NCI-H2196 treated with DMSO at 0.1 percent for 48 hours (cell line): ENCODE measurements around the gene METTL21C.

Source experiments
- DNase-seq: peaks from one replicate; lab custom pipeline; 2025; ENCODE audit not compliant: unreplicated experiment; lab: John Stamatoyannopoulos, UW

The METTL21C gene

DNA sequence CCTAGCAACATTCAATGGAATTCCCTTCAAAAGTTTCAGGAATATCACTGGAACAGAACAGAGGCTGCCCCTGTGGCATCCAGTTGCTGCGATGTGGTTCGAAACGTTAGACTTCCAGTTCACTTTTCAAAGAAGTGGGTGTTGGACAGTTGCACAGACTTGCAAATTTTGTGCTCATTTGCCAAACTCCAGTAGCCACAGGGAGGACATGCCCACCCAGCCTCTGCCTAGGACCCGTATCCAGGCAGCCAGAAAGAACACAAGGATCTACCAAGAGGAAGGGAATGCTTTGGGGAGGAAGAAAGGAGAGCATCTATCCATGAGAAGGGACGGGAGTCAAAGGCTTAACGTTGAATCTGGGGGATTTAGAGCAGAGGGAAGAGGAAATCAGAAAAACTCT is at the start of gene METTL21C:
Gene METTL21C, minus strand, starts transcription at position 108 of the 400 bp plus-strand sequence. CDS start 546 bp downstream, outside the sequence.
- DNase-seq: no peak

DNA sequence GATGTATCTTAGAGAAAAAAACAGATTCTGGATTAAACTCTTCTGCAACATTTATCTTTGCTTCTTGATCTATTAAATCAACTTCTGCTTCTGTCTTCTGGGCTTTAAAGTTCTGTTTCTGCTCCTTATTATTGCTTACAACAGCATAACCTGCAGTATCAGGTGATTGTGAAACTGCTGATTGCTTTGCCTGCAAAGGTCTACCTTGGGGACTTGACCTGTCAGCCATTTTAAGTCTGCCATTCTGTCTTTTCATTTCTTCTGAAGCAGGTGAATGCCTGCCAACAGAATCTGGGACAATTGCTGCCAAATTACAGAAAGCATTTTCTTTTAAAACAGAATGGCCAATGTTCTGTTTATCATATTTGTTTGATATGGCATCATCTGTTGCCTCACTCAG is 47.7 kb upstream of the METTL21C start:
- DNase-seq: no peak

DNA sequence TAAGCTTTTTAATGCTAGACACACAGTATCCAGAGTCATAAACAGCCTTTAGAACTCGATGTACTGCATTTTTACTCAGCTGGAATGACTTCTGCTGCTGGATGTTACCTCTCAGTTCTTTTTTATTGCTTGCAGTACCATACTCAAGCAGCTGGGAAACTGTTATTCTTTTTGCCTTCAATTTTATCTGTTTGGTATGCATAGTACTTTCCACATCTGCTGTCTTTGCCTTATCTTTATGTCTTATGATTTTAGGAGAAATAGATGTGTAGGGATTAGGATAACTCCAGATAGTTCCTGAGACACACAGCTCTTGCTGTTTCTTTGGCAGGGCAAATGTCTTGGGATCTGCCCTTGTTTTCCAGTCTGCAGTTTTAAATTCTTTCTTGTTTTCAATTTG is 47.3 kb upstream of the METTL21C start:
- no peak for DNase-seq

DNA sequence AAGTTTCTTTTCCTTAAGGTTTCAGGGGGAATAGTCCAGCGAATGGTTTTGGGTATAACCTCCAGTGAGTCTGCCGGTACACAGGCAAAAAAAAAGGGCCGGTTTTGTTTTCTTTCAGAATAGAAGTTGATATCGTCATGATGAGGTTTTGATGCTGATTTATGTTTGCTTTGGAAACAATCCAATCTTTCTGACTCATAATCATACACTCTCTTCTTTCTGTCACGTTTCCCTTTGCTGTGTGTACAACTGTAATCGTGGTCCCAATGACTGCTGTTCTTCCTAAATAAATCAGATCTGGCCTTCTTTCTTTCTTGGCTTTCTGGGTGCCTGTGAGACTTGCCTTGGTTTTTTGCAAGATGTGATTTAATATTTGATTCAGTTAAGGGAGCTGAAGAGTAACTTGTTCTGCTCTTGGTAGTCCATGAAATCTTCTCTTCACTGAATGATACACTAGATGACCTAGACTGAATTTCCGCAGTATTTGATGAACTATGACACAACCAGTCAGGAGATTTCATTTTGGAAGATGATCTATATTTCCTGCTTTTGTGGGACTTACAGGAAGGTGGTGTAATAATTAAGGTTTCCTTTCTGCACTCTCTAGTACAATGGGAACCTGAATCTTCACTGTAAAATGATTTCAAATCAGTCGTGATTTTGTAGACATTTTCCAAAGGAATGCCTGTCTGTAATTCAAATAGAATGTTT is 34.9 kb upstream of the METTL21C start:
- no peak for DNase-seq

DNA sequence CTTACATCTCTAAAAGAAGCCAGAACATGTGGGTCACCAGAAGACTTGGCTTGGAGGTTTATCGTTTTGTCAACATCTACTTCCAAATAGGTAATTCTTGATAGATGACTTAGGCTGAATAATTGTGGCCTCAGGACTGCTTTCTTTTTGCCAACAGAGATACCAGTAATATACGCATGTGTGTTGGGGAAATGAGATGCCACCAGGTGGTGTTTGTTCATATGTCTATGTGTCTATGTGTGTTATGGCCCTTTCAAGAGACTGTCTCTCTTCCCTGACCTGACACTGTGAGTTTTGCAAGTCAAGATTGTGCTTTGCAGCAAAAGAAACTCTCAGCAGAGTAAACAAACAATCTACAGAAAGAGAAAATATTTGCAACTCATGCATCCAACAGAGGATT is 31.6 kb upstream of the METTL21C start:
- no peak for DNase-seq

DNA sequence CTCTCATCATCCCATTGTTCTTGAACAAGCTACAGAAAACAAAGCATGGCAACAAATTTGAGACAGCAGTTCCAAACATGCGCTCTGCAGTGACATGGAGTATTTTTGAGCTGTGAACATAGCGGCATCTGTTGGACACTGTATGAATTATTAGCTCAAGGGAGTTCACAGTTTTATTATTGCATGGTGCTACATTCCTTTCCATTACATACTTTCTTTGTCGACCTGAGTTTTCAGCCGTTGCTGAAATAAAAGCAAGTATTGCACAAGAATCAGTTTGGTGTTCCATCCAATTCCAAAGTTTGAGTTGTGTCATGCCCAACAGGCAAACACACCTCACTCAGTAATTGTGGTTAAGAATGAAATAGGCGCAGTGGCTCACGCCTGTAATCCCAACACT is 30.1 kb upstream of the METTL21C start:
- no peak for DNase-seq

DNA sequence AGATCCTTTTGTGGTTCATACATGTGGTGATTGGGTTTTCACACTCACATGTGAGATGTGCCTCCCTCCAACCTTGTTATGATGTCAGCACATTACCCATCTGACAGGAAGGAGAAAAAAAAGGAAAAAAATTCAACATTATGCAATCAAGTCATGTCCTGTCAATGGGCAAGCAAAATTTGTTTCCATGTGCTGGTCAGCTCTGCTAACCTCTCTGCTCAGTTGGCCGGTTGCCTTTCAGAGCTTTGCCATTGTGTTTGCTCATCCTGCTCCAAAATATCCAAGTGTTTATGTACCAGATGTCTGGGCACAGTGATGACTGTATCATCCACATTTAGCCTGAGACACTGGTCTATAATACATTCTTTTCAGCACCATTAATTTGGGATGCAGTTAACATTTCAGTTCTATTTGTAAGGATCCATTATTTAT is 27.0 kb upstream of the METTL21C start:
- no peak for DNase-seq

DNA sequence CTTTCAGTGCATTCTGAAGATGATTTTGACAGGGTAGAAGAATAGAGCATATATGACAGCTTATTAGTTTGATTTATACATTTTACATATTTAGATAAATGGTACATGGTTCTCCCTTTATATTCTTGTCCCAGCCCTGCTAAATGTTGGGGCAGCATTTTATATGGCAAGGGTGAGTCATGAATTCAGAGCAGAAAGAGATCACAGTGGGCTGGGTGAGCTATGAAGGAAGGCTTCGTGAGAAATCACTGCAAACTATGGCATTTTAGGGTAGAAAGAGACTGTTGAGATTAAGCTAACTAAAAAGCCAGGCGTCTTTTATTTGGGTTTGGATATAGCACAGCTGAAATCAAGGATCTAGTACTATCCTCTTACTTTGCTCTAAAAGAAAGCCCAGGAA is 23.9 kb upstream of the METTL21C start:
- DNase-seq: no peak

DNA sequence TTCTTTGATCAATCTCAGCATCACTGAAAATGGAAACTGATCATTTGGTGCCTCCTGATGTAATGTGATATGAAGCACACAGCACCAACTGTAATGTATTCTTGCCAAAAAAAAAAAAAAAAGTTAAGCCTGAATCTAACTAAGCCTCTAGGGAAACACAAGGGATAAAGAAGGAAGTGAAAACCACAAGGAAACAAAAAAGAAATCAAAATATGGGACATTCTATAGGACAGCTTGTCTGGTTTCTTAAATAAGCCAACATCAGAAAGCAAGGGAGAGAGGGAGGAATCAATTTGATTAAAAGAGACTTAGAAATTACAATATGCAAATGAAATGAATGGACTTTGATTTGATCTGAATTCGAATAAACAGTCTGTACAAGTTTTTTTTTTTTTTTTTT is 20.6 kb upstream of the METTL21C start:
- DNase-seq: no peak

DNA sequence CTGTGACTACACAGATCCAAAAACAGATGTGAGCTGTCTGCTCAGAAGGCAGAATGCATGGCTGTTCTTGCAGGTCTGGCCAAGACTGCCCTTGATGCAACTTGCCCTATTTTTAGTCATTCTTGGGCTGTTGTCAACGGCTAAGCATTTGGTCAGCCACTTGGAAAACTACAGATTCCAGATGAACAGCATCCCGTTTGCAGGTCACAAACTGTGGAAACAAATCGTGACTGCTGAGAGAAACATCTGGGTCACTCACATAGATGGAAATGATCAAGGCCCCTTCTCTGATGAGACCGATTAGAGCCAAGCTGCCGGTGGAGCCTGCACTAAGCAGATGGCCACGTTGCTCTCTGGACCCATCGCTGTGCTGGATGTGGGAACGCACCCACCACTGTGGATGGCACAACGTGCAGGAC is 15.4 kb upstream of the METTL21C start:
- no peak for DNase-seq

DNA sequence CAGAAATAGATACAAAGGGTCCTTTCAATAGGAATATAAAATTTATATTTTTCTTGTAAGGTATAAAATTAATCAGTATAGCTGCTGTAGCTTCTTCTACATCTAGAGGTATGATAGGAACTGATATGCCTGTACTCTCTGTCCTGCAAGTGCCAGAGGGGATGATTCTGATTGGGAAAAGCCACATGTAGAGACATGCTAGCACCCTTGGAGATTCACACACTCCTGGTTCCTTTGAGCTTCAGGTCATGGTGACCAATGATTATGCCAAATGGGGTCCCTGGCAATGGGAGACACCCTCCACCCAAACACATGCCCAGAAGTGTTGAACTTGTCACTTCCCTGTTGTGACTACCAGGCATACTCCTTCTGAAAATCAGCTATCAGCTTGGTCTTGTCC is 14.7 kb upstream of the METTL21C start:
- DNase-seq: no peak

DNA sequence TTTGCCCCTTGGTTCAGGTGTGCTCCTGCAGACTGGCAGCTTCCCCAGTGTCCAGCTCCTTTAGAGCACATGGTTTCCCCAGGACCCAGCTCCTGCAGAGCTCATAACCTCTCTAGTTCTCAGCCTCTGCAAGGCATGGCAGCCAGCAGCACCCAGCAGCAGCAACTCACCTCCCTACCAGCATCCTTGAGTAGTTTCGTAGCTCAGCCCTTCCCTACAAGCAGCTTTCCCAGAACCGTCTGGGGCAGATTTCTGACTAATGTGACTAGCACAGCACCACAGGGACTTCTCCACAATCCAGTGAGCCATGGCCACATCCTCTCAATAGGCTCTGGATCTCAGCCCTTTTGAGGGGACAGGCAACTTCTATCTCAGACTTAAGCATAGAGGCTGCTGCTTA is 14.1 kb upstream of the METTL21C start:
- no peak for DNase-seq

DNA sequence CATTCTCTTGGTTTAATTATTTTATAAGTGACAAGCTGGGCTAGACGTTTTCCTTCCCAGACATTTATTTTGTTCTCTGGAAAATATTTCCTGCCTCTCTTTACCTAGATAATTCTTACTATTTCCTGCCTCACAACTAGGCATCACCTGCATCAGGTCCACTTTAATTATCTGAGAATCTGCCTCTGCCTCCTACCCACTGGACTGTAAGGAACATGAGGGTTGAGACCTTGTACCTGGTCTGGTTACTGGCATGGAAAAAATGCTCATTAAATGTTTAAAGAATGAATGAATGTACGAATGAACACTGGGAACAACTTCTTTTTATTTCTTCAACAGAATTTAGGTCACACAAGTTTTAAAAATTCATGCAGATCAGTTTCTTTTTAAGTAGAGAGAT is 13.4 kb upstream of the METTL21C start:
- no peak for DNase-seq

DNA sequence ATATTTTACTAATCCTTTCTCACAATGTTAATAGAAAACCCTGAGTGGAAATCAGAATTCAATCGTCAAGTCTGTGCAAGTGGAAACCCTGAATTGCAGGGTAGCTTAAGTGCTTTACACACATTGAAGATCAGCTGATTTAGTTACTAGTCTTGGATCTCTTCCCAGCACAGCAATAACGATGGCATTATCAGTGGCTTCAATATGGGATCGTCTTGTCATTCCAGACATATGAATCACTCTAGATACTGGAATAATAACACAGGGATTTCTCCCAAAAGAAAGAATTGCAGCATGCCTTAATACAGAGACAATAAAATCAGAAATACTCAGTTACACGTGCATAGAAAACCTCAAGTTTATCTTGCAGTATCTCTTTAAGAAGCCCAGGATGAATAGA is 12.6 kb upstream of the METTL21C start:
- DNase-seq: peak; percentile 17

DNA sequence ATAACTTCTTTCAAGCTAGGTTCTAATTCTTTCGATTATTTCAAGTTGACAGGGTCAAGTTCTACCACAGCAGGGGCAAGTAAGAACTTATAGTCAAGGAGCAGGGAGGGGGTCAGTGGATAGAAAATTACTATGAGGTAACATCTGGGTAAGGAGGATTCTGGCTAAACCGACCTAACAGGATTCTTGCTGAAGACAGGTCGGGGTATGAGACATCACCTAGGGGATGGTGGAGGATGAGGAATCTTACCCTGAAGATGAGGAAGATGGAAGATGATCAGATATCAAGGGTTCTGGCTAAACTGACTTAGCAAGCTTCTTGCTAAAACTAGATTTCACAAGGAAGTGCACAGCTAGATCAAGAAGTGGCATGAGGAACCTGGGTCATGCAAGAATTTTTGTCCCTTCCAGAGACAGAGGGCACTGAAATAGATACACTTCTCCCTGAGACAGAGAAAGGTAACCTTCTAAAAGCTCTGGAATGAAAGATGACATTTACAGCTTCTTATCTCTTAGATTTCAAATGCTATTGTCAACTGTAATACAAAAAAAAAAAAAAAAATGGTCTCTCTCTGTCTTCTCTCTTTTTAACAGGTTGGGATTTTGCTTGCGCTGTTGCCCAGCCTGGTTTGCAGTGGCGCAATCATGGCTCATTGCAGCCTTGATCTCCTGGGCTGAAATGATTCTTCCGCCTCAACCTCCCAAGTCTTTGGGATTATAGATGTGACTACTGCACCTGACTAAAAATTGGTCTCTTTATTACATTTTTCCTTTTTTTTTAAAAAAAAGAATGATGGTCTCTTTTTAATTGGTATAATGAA is 9.6 kb upstream of the METTL21C start:
- DNase-seq: no peak

DNA sequence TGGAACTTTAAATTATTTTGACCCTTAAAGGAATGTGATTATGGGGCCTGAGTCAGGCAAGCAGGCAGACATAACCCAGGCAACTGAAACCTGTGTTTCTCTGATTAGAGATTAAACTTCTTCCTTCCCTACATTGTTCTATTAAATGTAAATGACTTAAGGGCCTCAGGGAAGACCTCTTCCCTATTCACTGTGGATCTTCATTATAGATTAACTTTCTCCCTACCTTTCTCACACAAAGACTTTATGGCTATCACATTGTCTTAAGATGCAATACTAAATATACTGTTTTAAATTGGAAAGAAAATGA is 8.8 kb upstream of the METTL21C start:
- no peak for DNase-seq

DNA sequence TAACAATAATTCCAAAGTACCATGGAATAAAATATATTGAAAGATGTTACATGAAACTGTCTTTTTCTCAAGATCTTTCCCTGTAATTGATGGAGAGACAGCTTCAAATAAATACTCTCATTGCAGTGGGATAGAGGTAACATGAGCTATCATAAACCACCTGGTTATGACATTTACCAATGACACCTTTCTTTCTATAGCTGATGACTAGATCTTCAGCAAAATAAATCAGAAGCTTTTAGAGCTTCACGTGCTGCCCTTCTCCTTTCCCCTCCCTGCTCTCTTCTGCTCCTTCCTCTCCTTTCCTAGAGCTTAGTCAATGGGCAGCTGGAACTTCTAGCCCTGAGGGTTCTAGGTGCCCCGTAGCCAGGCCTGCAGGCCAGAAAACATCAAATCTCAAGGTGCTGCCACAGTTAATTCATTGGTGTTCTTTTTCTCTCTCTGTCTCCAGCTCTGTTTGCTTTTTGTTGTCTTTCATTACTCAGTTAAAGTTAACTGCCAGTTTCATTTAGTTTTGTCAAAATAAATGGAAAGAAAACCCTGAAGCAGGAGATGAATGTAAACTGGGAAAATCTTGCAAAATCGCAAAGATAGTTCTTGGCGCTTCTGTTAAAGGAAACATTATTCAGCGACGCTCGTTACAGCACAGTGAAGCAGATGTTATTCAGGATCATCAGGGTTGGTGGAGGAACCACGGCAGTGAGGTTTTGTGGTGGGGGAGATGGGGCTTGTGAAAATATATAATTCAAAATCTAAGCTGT is 8.3 kb upstream of the METTL21C start:
- DNase-seq: no peak

DNA sequence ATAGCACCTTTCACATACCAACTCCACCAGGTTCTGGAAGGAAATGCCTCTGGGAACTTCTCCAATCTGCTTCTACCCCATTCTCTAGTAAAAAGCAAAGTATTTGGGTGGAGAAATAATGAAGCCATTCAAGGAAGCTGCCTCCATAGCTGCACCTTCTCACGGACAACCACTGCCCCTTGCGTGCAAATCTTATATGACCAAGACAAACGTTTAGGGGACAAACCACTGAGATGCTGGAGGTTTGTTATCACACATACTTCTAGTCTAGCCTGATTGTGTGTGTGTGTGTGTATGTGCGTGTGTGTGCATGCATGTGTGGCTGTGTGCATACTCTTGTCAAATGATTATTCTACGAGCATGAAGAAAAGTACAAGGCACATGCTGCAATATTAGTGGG is 6.5 kb upstream of the METTL21C start:
- DNase-seq: no peak

DNA sequence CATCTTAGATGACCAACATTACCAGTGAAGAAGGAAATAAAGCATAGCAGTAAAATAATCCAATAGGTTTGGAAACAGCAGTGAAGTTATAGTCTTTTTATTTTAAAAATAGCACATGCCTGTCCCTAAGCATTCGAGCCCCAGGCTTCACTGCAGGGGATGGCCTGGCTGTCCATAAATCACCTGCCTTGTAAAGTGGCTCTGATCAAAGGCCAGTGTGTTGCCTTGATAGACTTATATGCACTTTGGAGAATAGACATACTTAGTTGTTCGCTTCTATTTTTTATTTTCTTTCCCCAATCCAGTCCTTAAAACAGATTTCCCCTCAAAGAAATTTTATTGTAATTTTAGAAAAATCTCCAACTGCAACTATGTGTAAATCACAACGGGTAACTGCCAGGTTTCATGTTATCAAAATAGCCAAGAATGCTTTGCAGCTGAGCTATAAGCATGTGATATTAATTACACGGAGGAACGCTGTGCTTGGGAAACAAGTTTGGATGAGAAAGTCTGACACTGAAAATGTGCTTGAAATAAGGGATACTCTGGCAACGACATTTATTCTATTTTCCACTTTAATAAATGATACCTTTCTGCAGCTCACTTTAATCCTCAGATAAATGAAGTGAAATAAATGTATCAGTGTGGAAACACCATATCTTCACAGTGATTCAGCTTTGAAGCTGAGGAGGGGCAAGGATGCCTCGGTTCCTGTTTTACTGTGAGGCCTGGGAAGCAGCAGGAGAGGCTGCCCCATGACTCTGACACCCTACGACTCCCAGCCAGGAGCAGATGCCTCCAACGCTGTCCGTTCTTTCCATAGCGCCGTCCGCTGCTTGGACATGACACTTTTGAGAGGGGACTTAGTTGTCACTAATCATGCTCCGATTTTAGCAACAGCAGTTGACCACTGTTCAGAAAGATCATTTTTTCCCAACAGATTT is 5.5 kb upstream of the METTL21C start:
- no peak for DNase-seq

DNA sequence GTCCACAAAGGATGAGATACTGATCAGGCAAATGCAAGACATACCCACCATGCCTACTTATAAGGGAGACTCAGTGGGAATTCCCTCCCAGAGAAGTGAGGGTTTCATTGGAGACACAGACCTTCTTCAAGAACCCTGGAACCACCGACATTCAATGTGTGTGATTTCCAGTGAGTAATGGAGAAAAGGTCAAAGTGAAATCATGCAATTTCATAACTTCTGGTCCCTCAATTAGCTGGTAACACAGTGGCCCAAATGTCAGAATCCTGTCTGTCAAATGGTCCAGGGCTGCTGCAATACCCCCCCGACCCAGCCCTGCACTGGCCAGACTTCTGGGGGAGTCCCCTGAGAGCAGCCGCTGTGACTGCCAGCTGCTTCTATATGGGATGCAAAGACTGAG is 4.7 kb upstream of the METTL21C start:
- no peak for DNase-seq

DNA sequence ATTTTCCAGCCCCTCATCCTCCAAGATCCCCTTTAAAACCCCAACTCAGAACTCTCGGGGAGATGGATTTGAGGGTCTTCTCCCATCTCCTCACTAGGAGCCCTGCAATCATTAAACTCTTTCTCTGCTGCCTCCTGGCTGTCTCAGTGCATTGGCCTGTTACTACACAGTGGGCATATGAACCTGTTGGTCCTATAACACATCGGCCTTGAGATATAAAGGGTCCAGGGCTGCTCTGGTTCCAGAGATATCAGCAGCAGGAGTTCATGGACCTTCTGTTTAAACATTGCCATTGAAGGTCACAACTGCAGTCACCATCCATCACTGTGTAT is 3.8 kb upstream of the METTL21C start:
- no peak for DNase-seq
